IPS-20b (cell line): ENCODE results near the gene RILPL2.
"Not testable (repeated sequence)": the region's sequence is repeated elsewhere in the genome, so short reads cannot be mapped to it uniquely, and the experiment has no call there.

Source experiments
- H3K27ac ChIP-seq: one replicate; pipeline ENCODE4 v1.5.1; 2013; ENCODE audit warnings: low read length
- H3K27me3 ChIP-seq: 2 replicates; pipeline ENCODE4 v1.6.1; 2013; ENCODE audit warnings: mild to moderate bottlenecking, low read length, inconsistent platforms; ENCODE audit not compliant: insufficient read depth
- H3K36me3 ChIP-seq: 2 replicates; pipeline ENCODE4 v1.6.1; 2013; ENCODE audit warnings: low read depth, mild to moderate bottlenecking, inconsistent platforms, low read length, moderate library complexity; ENCODE audit not compliant: insufficient read depth
- H3K4me1 ChIP-seq: 2 replicates; pipeline ENCODE4 v1.6.1; 2013; ENCODE audit warnings: mild to moderate bottlenecking, control low read depth, inconsistent platforms, low read length, moderate library complexity; ENCODE audit not compliant: insufficient read depth
- H3K4me3 ChIP-seq: 2 replicates; pipeline ENCODE4 v1.5.1; 2013; ENCODE audit warnings: mild to moderate bottlenecking, low read length, inconsistent platforms
- H3K9ac ChIP-seq: 2 replicates; pipeline ENCODE4 v1.6.1; 2013; ENCODE audit warnings: low read depth, mild to moderate bottlenecking, inconsistent platforms, low read length, moderate library complexity
- H3K9me3 ChIP-seq: 2 replicates; pipeline ENCODE4 v1.6.1; 2013; ENCODE audit warnings: mild to moderate bottlenecking, low read depth, low read length, inconsistent platforms; ENCODE audit not compliant: insufficient read depth

Gene RILPL2, protein sequence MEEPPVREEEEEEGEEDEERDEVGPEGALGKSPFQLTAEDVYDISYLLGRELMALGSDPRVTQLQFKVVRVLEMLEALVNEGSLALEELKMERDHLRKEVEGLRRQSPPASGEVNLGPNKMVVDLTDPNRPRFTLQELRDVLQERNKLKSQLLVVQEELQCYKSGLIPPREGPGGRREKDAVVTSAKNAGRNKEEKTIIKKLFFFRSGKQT

GRCh38 chr12:123436017-123436964, at the start of gene RILPL2:
Gene RILPL2 (minus strand): TSS chr12:123436684. CDS start chr12:123436420, 264 bp downstream.
- Histone ChIP-seq H3K9me3 (no peaks in the 10 kb centered on the region), H3K36me3 (no peaks in the 10 kb centered on the region), H3K4me3 (peak within 1 kb of the TSS; percentile 71), H3K27me3 (peaks cover 30% of the 10 kb centered on the region), H3K27ac (no peak within 1 kb of the TSS), H3K4me1 (no peaks in the 10 kb centered on the region), H3K9ac (peak within 1 kb of the TSS; percentile 54; the same call in 1 of the 2 replicates)

GRCh38 chr12:123485756-123486155, 49.3 kb upstream of the RILPL2 start:
- H3K9ac ChIP-seq = no peak overlapping the region
- no peaks in the 10 kb centered on the region for H3K36me3 ChIP-seq
- no peaks in the 10 kb centered on the region for H3K4me1 ChIP-seq
- no peaks in the 10 kb centered on the region for H3K9me3 ChIP-seq
- no peak overlapping the region for H3K27ac ChIP-seq
- H3K27me3 ChIP-seq = no peaks in the 10 kb centered on the region
- H3K4me3 ChIP-seq = no peak overlapping the region

DNA sequence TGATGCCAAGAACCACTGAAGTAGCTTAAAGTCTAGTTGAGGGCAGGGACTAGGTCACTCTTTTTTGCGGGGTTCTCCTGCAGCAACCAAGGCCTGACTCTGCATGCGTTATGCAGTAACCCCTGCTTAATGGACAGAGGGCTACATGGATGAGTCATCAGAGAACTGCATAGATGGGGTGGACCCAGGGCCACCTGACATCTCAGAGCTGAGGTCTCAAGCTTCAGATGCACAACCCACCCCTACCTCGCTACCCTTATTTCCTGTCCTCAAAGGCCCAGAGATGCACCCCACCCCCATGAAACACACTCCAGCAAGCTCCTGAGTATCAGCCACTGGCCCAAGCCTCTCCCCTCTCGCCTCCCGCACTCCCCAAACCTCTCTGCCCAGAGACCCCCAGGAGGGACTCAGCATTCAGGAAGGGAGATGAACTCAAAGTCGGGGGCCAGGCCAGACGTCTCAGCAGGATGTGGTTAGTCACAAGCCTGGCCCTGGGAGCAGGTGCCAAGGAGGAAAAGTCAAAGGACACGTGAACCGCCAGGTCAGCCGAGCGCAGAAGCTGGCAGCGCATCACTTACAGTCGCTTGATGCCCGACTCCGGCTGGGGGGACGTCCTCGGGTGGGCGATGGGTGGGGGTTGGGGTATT, 47.2 kb upstream of the RILPL2 start:
- Histone ChIP-seq H3K9me3 (no peaks in the 10 kb centered on the region), H3K27me3 (no peaks in the 10 kb centered on the region), H3K9ac (no peak overlapping the region), H3K27ac (no peak overlapping the region), H3K4me3 (no peak overlapping the region), H3K36me3 (no peaks in the 10 kb centered on the region), H3K4me1 (no peaks in the 10 kb centered on the region)

GRCh38 chr12:123482876-123483275, 46.4 kb upstream of the RILPL2 start:
- Histone ChIP-seq H3K27me3 (no peaks in the 10 kb centered on the region), H3K4me3 (no peak overlapping the region), H3K9me3 (no peaks in the 10 kb centered on the region), H3K4me1 (no peaks in the 10 kb centered on the region), H3K9ac (no peak overlapping the region), H3K36me3 (no peaks in the 10 kb centered on the region), H3K27ac (no peak overlapping the region)

DNA sequence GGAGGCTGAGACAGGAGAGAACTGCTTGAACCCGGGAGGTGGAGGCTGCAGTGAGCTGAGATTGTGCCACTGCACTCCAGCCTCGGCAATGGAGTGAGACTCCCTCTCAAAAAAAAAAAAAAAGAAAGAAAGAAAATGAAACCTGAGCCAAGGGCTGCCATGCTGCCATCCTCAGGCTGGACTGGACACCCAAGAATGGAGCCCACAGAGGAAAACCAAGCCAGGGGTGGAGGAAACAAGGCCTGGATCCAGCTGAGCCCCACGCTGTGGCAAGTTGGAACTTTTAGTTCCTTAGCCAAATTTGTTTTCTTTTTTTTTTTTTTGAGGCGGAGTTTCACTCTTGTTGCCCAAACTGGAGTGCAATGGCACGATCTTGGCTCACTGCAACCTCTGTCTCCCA, 44.8 kb upstream of the RILPL2 start:
- H3K27me3 ChIP-seq, H3K4me3 ChIP-seq, H3K9ac ChIP-seq, H3K36me3 ChIP-seq, H3K27ac ChIP-seq, H3K9me3 ChIP-seq, H3K4me1 ChIP-seq: not testable (repeated sequence)

GRCh38 chr12:123479442-123480180, 43.1 kb upstream of the RILPL2 start:
- Histone ChIP-seq H3K27ac (no peak overlapping the region), H3K36me3 (no peaks in the 10 kb centered on the region), H3K9ac (no peak overlapping the region), H3K27me3 (no peaks in the 10 kb centered on the region), H3K4me1 (no peaks in the 10 kb centered on the region), H3K9me3 (no peaks in the 10 kb centered on the region), H3K4me3 (no peak overlapping the region)

DNA sequence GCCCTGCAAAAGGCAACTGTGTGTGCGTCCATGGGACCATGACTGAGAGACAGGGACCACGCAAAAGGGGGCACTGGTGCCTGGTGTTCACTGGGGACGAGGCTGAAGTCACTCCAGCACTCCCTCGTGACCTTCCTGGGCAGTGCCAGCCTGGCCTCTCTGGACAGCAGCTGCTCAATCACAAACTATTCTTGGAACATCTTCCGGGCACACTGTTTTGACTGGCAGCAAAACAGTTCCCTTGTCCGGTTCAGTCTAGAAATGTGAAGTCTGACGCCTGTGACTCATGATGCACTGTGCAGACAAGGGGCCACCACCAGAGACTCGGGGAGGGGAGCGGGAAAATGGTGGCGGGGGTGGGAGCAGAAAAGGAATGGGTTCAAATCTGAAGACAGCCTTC, 42.3 kb upstream of the RILPL2 start:
- Histone ChIP-seq H3K4me3 (no peak overlapping the region), H3K27me3 (no peaks in the 10 kb centered on the region), H3K9ac (no peak overlapping the region), H3K27ac (no peak overlapping the region), H3K9me3 (no peaks in the 10 kb centered on the region), H3K36me3 (no peaks in the 10 kb centered on the region), H3K4me1 (no peaks in the 10 kb centered on the region)

- Histone ChIP-seq H3K9ac (no peak overlapping the region), H3K27me3 (no peaks in the 10 kb centered on the region), H3K36me3 (no peaks in the 10 kb centered on the region), H3K4me1 (no peaks in the 10 kb centered on the region), H3K9me3 (no peaks in the 10 kb centered on the region), H3K4me3 (no peak overlapping the region), H3K27ac (no peak overlapping the region)
Measured at GRCh38 chr12:123478069-123478468, 41.6 kb upstream of the RILPL2 start.

- H3K27me3 ChIP-seq = no peaks in the 10 kb centered on the region
- no peak overlapping the region for H3K9ac ChIP-seq
- no peaks in the 10 kb centered on the region for H3K9me3 ChIP-seq
- H3K4me1 ChIP-seq = no peaks in the 10 kb centered on the region
- H3K4me3 ChIP-seq = no peak overlapping the region
- peaks cover 12% of the 10 kb centered on the region; the same call in 1 of the 2 replicates for H3K36me3 ChIP-seq
- H3K27ac ChIP-seq = no peak overlapping the region
Measured at GRCh38 chr12:123475246-123475703, 38.8 kb upstream of the RILPL2 start.

GRCh38 chr12:123474485-123475245, 38.2 kb upstream of the RILPL2 start:
- Histone ChIP-seq H3K9ac (no peak overlapping the region), H3K27ac (no peak overlapping the region), H3K4me1 (no peaks in the 10 kb centered on the region), H3K4me3 (no peak overlapping the region), H3K36me3 (peaks cover 12% of the 10 kb centered on the region; the same call in 1 of the 2 replicates), H3K9me3 (no peaks in the 10 kb centered on the region), H3K27me3 (no peaks in the 10 kb centered on the region)
